ENCODE measurements around the gene RBBP8. TPM values are rescaled to one million over a fixed set of nuclear protein-coding genes. Genes with fewer than 3 reads are reported as not detected.
A peak's percentile ranks its signal among the peaks of the same experiment; 100 is the strongest.

Gene RBBP8
- total RNA-seq, 1 donor from 2014 or later, result 13.6 TPM

GRCh38 chr18:23038712-23039111, 105.6 kb downstream of the RBBP8 start:
- H3K27ac Mint-ChIP-seq (ENCODE audit: unreplicated experiment), result no peak overlapping the region
- H3K4me3 Mint-ChIP-seq (ENCODE audit: unreplicated experiment), result no peak overlapping the region
- H3K36me3 Mint-ChIP-seq (ENCODE audit: unreplicated experiment), result no peaks in the 10 kb centered on the region
- TF ChIP-seq CTCF (IDR thresholded peaks at IDR 0.05; ENCODE audit: partially characterized antibody, unreplicated experiment), result no peak
- no peaks in the 10 kb centered on the region for H3K4me1 Mint-ChIP-seq (ENCODE audit: low read depth, unreplicated experiment)
- H3K9me3 Mint-ChIP-seq (ENCODE audit: unreplicated experiment), result peaks cover 2% of the 10 kb centered on the region
- peaks cover 4% of the 10 kb centered on the region for H3K27me3 Mint-ChIP-seq (ENCODE audit: unreplicated experiment)
- DNase-seq, result no peak

GRCh38 chr18:23042133-23042532, 109.0 kb downstream of the RBBP8 start:
- Mint-ChIP-seq H3K9me3 (ENCODE audit: unreplicated experiment) (peaks cover 4% of the 10 kb centered on the region), H3K4me1 (ENCODE audit: low read depth, unreplicated experiment) (no peaks in the 10 kb centered on the region), H3K4me3 (ENCODE audit: unreplicated experiment) (no peak overlapping the region), H3K27ac (ENCODE audit: unreplicated experiment) (no peak overlapping the region), H3K36me3 (ENCODE audit: unreplicated experiment) (no peaks in the 10 kb centered on the region), H3K27me3 (ENCODE audit: unreplicated experiment) (peaks cover 4% of the 10 kb centered on the region)
- no peak for DNase-seq
- no peak for TF ChIP-seq CTCF (IDR thresholded peaks at IDR 0.05; ENCODE audit: partially characterized antibody, unreplicated experiment)

GRCh38 chr18:23043803-23044376, 110.8 kb downstream of the RBBP8 start:
- H3K36me3 Mint-ChIP-seq (ENCODE audit: unreplicated experiment), result no peaks in the 10 kb centered on the region
- no peak for TF ChIP-seq CTCF (IDR thresholded peaks at IDR 0.05; ENCODE audit: partially characterized antibody, unreplicated experiment)
- H3K27me3 Mint-ChIP-seq (ENCODE audit: unreplicated experiment), result peaks cover 4% of the 10 kb centered on the region
- no peak overlapping the region for H3K4me3 Mint-ChIP-seq (ENCODE audit: unreplicated experiment)
- peaks cover 2% of the 10 kb centered on the region for H3K9me3 Mint-ChIP-seq (ENCODE audit: unreplicated experiment)
- H3K27ac Mint-ChIP-seq (ENCODE audit: unreplicated experiment), result no peak overlapping the region
- DNase-seq, result no peak
- H3K4me1 Mint-ChIP-seq (ENCODE audit: low read depth, unreplicated experiment), result no peaks in the 10 kb centered on the region

- Mint-ChIP-seq H3K27me3 (ENCODE audit: unreplicated experiment) (peaks cover 6% of the 10 kb centered on the region), H3K27ac (ENCODE audit: unreplicated experiment) (no peak overlapping the region), H3K9me3 (ENCODE audit: unreplicated experiment) (peaks cover 2% of the 10 kb centered on the region), H3K4me1 (ENCODE audit: low read depth, unreplicated experiment) (peaks cover 11% of the 10 kb centered on the region), H3K36me3 (ENCODE audit: unreplicated experiment) (no peaks in the 10 kb centered on the region), H3K4me3 (ENCODE audit: unreplicated experiment) (no peak overlapping the region)
- no peak for TF ChIP-seq CTCF (IDR thresholded peaks at IDR 0.05; ENCODE audit: partially characterized antibody, unreplicated experiment)
- peak; percentile 24 for DNase-seq
Observed at GRCh38 chr18:23049698-23050373, 116.7 kb downstream of the RBBP8 start.

GRCh38 chr18:23053776-23054457, 120.8 kb downstream of the RBBP8 start:
- Mint-ChIP-seq H3K27me3 (ENCODE audit: unreplicated experiment) (peaks cover 6% of the 10 kb centered on the region), H3K4me1 (ENCODE audit: low read depth, unreplicated experiment) (peaks cover 11% of the 10 kb centered on the region), H3K4me3 (ENCODE audit: unreplicated experiment) (no peak overlapping the region), H3K36me3 (ENCODE audit: unreplicated experiment) (no peaks in the 10 kb centered on the region), H3K27ac (ENCODE audit: unreplicated experiment) (no peak overlapping the region), H3K9me3 (ENCODE audit: unreplicated experiment) (no peaks in the 10 kb centered on the region)
- peak; percentile 31 for DNase-seq
- TF ChIP-seq CTCF (IDR thresholded peaks at IDR 0.05; ENCODE audit: partially characterized antibody, unreplicated experiment), result no peak
